Neuron (in vitro differentiated cells): ENCODE data around the gene CEPT1.

Source experiments
- H2AFZ ChIP-seq: one replicate; pipeline ENCODE4 v1.6.1; 2013; ENCODE audit warnings: low read depth, mild to moderate bottlenecking, inconsistent platforms, low read length, moderate library complexity
- H3K27me3 ChIP-seq: one replicate; pipeline ENCODE4 v1.6.1; 2013; ENCODE audit warnings: low read length; ENCODE audit not compliant: insufficient read depth
- H3K36me3 ChIP-seq: one replicate; pipeline ENCODE4 v1.6.1; 2013; ENCODE audit warnings: low read length; ENCODE audit not compliant: insufficient read depth
- H3K4me1 ChIP-seq: one replicate; pipeline ENCODE4 v1.6.1; 2013; ENCODE audit warnings: low read length; ENCODE audit not compliant: insufficient read depth
- H3K4me3 ChIP-seq: 2 replicates; pipeline ENCODE4 v1.5.1; 2013; ENCODE audit warnings: mild to moderate bottlenecking, low read length, moderate library complexity
- H3K9me3 ChIP-seq: one replicate; pipeline ENCODE4 v1.6.1; 2013; ENCODE audit warnings: low read length

CEPT1 gene

GRCh38 chr1:111223126-111223685, 83.2 kb downstream of the CEPT1 start:
- Histone ChIP-seq H3K9me3 (no peaks in the 10 kb centered on the region), H3K27me3 (no peaks in the 10 kb centered on the region), H3K36me3 (no peaks in the 10 kb centered on the region), H2AFZ (no peak overlapping the region), H3K4me3 (no peak overlapping the region), H3K4me1 (peaks cover 23% of the 10 kb centered on the region)

GRCh38 chr1:111225091-111225490, 85.1 kb downstream of the CEPT1 start:
- peaks cover 11% of the 10 kb centered on the region for H3K4me1 ChIP-seq

GRCh38 chr1:111225717-111226400, 85.8 kb downstream of the CEPT1 start:
- Histone ChIP-seq H3K9me3 (no peaks in the 10 kb centered on the region), H3K36me3 (no peaks in the 10 kb centered on the region), H3K4me3 (no peak overlapping the region), H3K4me1 (peaks cover 9% of the 10 kb centered on the region), H2AFZ (no peak overlapping the region), H3K27me3 (no peaks in the 10 kb centered on the region)

More at GRCh38 chr1:111225091-111225490, 85.1 kb downstream of the CEPT1 start:
- H3K36me3 ChIP-seq = no peaks in the 10 kb centered on the region
- H3K4me3 ChIP-seq = no peak overlapping the region
- H2AFZ ChIP-seq = no peak overlapping the region
- H3K27me3 ChIP-seq = no peaks in the 10 kb centered on the region
- no peaks in the 10 kb centered on the region for H3K9me3 ChIP-seq

- Histone ChIP-seq H2AFZ (no peak within 1 kb of the TSS), H3K36me3 (no peaks in the 10 kb centered on the region), H3K4me1 (peaks cover 9% of the 10 kb centered on the region), H3K27me3 (no peaks in the 10 kb centered on the region), H3K4me3 (no peak within 1 kb of the TSS), H3K9me3 (no peaks in the 10 kb centered on the region)
These were observed 87.4 kb downstream of the CEPT1 start, which contains the start of gene CHI3L2 for GRCh38 chr1:111227434-111227833. CHI3L2 (plus strand) TSS chr1:111227713; CDS start chr1:111227730, 17 bp downstream.

DNA sequence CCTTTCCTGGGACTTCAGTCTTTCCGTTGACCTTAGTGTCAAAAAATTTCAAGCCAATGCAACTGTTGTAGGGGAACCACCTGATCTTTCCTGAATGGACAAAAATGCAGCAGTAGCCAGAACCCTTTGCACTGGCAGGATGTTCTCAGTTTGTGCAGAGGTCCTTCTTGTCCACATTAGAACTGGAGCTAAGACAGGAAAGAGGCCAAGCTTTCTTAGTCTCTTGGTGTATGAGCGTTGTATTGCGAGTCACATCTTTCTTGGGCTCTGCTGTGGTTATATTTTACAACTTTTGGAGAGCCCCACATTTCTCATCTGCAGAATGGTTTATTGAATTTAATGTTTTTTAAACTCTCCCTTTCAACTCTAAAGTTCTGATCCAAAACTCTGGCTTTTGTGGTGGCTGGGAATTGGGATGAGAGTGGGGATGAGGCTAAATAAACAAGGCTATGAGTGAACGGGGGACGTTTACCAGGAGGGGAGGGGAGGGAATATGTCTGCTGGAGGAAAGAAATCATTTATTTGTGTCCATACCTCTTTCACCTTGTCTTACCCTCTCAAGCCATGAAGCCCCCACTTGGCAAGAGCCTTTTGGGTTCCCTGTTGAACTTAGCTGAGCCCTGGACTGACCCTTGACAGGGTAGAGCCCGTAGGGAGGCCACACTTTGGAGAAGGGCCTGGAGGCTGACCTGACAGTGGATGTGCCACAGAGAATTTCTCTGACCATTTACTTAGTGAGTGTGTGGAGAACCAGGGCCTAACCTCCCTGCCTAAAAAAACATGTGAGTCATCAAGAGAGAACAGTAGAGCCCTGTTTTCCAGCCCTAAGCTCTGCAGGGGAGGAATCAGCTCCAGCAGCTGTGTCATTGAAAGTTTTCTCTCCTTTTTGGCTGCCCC, 88.1 kb downstream of the CEPT1 start:
- no peaks in the 10 kb centered on the region for H3K27me3 ChIP-seq
- peaks cover 9% of the 10 kb centered on the region for H3K4me1 ChIP-seq
- no peak overlapping the region for H3K4me3 ChIP-seq
- no peaks in the 10 kb centered on the region for H3K36me3 ChIP-seq
- no peak overlapping the region for H2AFZ ChIP-seq
- H3K9me3 ChIP-seq = no peaks in the 10 kb centered on the region

- Histone ChIP-seq H3K27me3 (no peaks in the 10 kb centered on the region), H3K36me3 (no peaks in the 10 kb centered on the region), H3K4me1 (peaks cover 9% of the 10 kb centered on the region), H3K4me3 (no peak overlapping the region), H2AFZ (no peak overlapping the region), H3K9me3 (no peaks in the 10 kb centered on the region)
These were observed 88.7 kb downstream of the CEPT1 start for GRCh38 chr1:111228748-111229126.

DNA sequence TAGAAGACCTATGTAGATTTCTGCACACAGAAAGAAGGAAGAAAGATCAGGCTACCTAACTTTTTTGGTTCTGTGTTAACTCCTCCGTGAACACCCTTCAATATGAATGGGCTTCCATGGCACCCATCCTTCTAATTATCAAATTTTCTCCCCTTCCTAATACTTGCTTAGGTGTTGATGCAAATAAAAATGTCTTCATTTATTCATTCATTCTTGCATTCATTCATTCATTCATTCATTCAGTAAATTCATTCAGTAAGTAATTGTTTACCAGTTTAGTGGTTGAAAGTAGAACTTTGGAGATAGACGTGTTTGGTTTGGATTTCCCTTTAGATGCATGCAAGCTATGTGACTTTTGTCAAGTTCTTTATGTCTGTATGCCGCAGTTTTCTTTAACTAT, 92.1 kb downstream of the CEPT1 start:
- H3K36me3 ChIP-seq = no peaks in the 10 kb centered on the region
- no peaks in the 10 kb centered on the region for H3K4me1 ChIP-seq

DNA sequence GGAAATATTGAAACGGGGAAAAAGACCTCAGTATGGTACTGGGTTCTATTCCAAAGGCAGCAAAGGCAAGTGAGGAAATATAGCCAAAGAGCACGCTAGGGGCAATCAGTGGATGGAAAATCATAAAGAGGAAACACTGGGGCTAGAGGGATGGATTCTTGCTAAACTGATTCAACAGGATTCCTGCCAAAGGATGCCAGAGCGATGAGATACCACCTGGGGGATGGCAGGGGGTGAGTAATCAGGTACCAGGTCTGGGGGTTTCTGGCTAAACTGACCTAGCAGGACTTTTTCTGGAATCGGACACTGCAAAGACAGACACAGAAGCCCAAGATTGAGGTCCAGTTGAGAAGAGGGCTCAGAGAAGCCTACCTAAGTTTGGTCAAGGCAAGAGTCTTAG, 94.2 kb downstream of the CEPT1 start:
- H3K4me3 ChIP-seq = no peak overlapping the region
- H2AFZ ChIP-seq = no peak overlapping the region
- no peaks in the 10 kb centered on the region for H3K9me3 ChIP-seq
- no peaks in the 10 kb centered on the region for H3K27me3 ChIP-seq
- no peaks in the 10 kb centered on the region for H3K36me3 ChIP-seq
- peaks cover 7% of the 10 kb centered on the region for H3K4me1 ChIP-seq

More for the DNA sequence above, 92.1 kb downstream of the CEPT1 start:
- Histone ChIP-seq H3K4me3 (no peak overlapping the region), H2AFZ (no peak overlapping the region), H3K27me3 (no peaks in the 10 kb centered on the region), H3K9me3 (no peaks in the 10 kb centered on the region)
